AG04450 (cell line): ENCODE results near the gene PRXL2A. TPM values are rescaled to one million over a fixed set of nuclear protein-coding genes. Genes with fewer than 3 reads are reported as not detected.

Experiments
- CTCF ChIA-PET: fragments of 300-600, 350-600 bp; formaldehyde crosslinking; extraction: SDS; loops from one replicate; lab custom pipeline; 2022; ENCODE audit warnings: antibody characterized with exemption, inconsistent platforms; lab: Charles Lee
- POLR2A ChIA-PET: fragments of 350-600 bp; formaldehyde crosslinking; extraction: SDS; loops from one replicate; lab custom pipeline; 2021; ENCODE audit warnings: antibody characterized with exemption, inconsistent platforms; lab: Yijun Ruan, JAX
- DNase-seq: peaks from one replicate; pipeline ENCODE4 v3.0.0-alpha.2; 2011; ENCODE audit warnings: low read depth, low spot score
- H3K27ac ChIP-seq: one replicate; pipeline ENCODE4 v1.5.1; 2012; ENCODE audit warnings: low read depth, low read length, control low read depth
- H3K27me3 ChIP-seq: one replicate; pipeline ENCODE4 v1.6.0; 2012; ENCODE audit warnings: low read length; ENCODE audit not compliant: control insufficient read depth, insufficient read depth
- H3K4me3 ChIP-seq: 2 replicates; pipeline ENCODE4 v1.5.1; 2011; ENCODE audit warnings: mild to moderate bottlenecking, low read depth, low read length, control low read depth
- H3K9me3 ChIP-seq: 2 replicates; pipeline ENCODE4 v1.5.1; 2012; ENCODE audit warnings: low read length; ENCODE audit not compliant: control insufficient read depth, insufficient read depth
- CTCF ChIP-seq: IDR thresholded peaks from 2 replicates; pipeline ENCODE4 v1.5.1; 2011; ENCODE audit warnings: low read depth, low read length, control low read depth, inconsistent platforms
- polyA plus RNA-seq: library from polyadenylated mRNA; depleted of rRNA; stranded (reverse); fragments of >200 nt; gene quantifications from 2 replicates; pipeline ENCODE4 v1.2.3, GENCODE V29; 2011

Gene PRXL2A
- polyA plus RNA-seq, 1 experiment, result 5.2 TPM

- no peak for DNase-seq
- Histone ChIP-seq H3K4me3 (no peak overlapping the region), H3K27ac (no peak overlapping the region), H3K9me3 (no peaks in the 10 kb centered on the region), H3K27me3 (peaks cover 11% of the 10 kb centered on the region)
- CTCF ChIA-PET, result no interaction called here
- POLR2A ChIA-PET, result no interaction called here
- TF ChIP-seq CTCF, result no peak
Measured at GRCh38 chr10:80421050-80421706, 12.8 kb downstream of the PRXL2A start.

GRCh38 chr10:80421707-80422536 is 13.6 kb downstream of the PRXL2A start:
- ChIA-PET POLR2A (no interaction called here), CTCF (interaction anchor here (0.6 to 1.2 kb wide), 3 partner anchors 13 to 84 kb away, joined by 3 to 4 read pairs (median 4); no protein-coding TSS in a partner anchor)
- no peak for DNase-seq
- Histone ChIP-seq H3K4me3 (no peak overlapping the region), H3K27me3 (peaks cover 11% of the 10 kb centered on the region), H3K9me3 (no peaks in the 10 kb centered on the region), H3K27ac (no peak overlapping the region)
- no peak for TF ChIP-seq CTCF

GRCh38 chr10:80425901-80426300 is 17.6 kb downstream of the PRXL2A start:
- Histone ChIP-seq H3K9me3 (no peaks in the 10 kb centered on the region), H3K27me3 (peaks cover 2% of the 10 kb centered on the region), H3K4me3 (no peak overlapping the region), H3K27ac (no peak overlapping the region)
- CTCF ChIA-PET, result no interaction called here
- no peak for TF ChIP-seq CTCF
- DNase-seq, result no peak
- POLR2A ChIA-PET, result no interaction called here

- Histone ChIP-seq H3K4me3 (no peak overlapping the region), H3K27ac (no peak overlapping the region), H3K9me3 (no peaks in the 10 kb centered on the region), H3K27me3 (no peaks in the 10 kb centered on the region)
- ChIA-PET POLR2A (no interaction called here), CTCF (interaction anchor here (0.6 to 0.8 kb wide), 2 partner anchors 13 to 272 kb away, joined by 3 to 6 read pairs; no protein-coding TSS in a partner anchor)
- DNase-seq, result no peak
- no peak for TF ChIP-seq CTCF
Measured at GRCh38 chr10:80427541-80427940, 19.2 kb downstream of the PRXL2A start.

- ChIA-PET CTCF (no interaction called here), POLR2A (no interaction called here)
- H3K9me3 ChIP-seq, result no peaks in the 10 kb centered on the region
- TF ChIP-seq CTCF, result no peak
- no peak overlapping the region for H3K27ac ChIP-seq
- H3K27me3 ChIP-seq, result no peaks in the 10 kb centered on the region
- no peak for DNase-seq
- no peak overlapping the region for H3K4me3 ChIP-seq
Measured at GRCh38 chr10:80429521-80429973, 21.2 kb downstream of the PRXL2A start.
